GF-D8 (cell line): ENCODE results near the gene SMPDL3B.
"Not testable (repeated sequence)": the region's sequence is repeated elsewhere in the genome, so short reads cannot be mapped to it uniquely, and the experiment has no call there.

Experiments
- DNase-seq: peaks from one replicate; lab custom pipeline; 2025; lab: John Stamatoyannopoulos, UW

Gene SMPDL3B

DNA sequence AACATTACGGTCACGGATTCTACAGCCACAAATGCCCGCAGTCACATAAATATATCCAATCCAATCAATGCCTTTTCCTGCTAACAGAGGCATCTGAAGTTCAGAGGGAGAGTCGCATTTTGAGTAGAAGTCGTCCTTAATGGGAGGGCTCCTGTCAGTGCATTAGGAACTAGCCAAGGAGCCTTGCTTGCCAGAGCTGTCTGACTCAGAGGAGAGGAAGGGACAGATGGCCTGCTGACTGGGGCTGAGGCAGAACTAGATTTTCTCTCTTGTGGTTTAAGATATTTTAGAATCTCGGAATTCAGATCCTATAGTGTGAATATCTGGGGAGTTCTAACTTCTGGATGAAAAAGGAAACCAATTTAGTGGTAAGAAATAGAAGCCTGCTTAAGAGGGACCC is 35.6 kb downstream of the SMPDL3B start:
- DNase-seq = no peak

DNA sequence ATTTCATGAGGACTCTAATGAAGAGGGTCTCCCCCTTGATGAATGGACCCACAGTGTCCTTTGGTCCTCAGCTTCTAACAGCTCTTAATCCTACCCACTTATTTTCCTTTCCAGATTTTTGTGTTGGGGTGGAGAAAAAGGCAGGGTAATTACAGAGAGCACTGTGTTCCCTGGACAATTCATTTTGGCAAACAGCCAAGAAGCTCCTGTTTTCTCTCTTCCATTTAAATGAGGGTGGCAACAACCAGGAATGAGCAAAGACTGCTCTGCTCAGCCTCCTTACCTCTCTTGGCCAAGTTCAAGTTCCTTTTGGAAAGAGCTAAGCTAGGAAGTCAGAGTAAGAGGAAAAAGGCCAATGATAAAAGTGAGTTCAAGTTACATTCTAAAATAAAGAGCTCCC is 36.9 kb downstream of the SMPDL3B start:
- no peak for DNase-seq

DNA sequence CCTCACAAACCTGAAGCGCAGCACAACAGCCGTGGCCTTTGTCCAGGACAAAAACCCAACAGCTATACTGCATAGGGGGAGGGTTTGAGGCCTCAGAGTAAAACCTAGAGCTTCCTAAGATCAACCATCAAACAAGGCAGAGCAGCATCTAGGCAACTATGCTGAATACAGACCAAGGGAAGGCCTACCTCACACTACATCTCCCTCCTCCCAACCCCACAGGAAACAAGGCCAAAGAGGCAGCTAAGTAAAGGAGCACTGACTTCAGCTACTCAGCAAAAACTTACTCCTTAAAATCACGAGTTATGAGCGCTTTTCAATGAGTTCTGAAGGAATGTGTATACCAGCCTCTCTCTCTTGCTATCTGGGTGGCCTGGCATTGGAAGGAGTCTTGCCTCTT is 37.3 kb downstream of the SMPDL3B start:
- DNase-seq = no peak

DNA sequence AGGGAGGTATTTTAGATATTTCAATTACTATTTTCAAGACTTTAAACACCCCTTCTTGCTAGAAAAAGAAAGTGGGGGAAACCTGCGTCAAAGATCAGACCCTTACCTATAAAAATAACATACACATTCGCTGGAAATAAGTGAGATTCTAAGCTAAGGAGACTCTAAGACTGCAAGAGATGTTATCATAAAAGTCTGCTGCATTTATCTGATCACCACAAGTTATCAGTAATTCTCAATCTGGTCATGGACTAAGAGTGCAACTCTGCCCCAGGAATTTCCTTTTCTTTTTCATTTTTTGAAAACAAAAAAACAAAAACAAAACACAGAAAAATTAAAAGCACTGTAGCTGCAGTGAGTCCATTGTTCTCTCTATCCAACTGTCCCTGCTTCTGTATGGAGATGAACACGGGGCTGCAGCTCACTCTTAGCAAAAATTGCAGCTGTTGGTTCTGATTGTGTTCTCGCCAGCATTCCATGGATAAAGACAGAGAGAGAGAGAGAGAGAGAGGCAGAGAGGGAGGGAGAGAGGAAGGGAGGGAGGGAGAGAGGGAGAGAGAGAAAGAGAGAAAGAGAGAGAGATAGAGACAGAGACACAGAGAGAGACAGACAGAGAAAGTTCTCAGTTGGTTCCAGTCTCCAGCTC is 39.1 kb downstream of the SMPDL3B start:
- DNase-seq = no peak

DNA sequence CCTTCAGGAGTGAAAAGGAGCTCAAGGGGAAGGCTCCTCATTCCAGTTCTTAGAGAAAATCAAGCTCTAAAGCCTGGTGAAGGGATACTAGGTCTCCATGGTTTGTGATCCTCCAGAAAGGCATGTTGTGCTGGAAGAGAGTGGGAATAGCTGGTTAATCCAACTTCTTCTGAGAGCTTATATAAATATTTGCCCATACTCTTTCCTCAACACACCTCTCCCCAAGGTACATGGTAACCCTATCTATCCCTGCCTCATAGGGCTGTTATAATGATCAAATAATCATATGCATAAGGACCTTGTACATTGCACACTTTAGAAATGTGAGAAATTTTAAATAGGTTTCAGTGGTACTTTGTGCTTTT is 39.6 kb downstream of the SMPDL3B start:
- no peak for DNase-seq

DNA sequence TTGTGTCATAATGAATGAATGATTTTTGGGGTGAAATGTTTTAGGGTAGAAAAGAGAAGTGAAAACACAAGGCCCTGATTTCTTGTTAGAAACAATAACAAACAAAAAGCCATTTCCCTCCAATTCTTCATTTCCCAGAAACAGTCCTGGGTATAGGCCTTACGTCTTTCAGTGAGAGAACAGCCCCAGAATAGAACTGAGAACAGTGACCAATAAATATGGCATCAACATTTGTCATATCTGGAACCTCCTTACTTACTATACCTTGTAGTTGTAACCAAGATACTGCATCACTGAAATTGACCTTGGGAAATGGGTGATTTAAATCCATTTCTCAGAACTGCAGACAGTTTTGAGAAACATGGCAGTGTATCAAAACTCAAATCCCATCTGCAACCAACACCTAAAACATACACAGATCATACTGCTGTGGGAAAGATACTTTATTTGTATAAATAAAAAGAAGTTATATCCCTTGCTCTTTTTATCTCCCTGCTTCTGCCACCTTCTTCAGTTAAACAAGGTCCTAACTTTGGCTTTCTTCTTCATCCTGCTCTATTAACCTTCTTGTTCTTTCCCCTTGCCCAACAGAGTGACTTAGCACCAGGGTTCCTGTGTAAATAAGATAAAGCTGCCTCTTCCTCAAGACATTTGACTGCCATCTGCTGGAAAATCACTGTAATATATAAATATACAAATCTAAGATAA is 44.5 kb downstream of the SMPDL3B start:
- peak; percentile 82 for DNase-seq

DNA sequence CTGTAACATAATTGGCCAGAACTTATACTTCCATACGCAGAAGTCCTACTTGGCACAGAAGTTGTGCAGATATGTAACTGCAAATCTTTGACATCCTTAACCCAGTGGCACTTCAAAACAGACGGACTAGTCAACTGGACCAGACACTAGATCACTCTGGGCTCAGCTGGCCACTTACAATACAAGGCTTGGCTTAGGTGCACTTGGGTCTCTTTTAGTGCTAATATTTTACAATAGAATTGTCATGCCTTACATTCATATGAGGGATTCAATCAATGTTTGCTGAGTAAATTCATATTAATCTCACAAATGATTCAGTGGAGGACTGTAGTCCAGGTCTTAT is 45.0 kb downstream of the SMPDL3B start:
- no peak for DNase-seq

DNA sequence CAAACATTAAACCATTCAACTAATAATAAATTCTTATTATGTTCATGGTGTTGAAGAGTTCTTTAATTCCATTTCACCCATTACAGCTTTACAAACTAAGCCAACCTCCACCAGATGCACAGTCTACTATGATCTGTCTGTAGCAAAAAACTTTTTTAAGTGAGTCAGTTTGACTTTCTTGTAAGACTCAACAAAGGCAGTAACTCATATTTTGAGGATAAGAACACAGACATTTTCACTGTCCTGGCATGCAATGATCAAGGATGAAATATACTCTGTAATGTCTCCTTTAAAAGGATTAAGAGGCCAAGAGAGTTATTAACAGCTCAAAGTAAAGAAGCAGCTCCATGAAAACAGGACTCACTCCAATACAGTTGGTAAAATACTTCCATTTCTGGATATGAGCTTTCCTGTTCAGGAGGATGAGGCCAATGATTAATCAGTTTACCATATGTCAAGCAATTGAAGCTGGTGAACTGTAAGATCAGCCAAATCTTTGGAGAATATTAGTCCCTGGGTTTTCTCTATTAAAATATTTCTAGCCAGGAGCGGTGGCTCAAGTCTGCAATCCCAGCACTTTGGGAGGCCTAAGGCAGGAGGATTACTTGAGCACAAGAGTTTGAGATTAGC is 45.5 kb downstream of the SMPDL3B start:
- DNase-seq = no peak

DNA sequence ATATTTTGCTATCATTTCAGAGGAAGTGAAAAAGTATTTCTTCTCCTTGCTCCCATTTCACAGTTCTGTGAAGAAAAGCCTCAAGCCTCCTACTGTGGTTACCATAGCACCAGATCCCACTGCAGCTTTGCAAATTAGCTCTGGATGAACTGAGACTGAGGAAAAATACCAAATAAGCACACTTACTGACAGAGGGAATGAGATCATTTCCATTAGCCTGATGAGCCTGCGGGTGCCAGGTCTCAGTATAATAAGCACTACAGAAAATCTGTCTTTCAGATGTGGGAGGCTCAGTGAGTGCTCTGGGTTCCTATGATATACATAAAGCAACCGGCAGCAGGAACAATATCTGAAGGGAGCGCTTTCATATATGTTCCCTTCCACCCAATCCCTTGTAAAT is 46.3 kb downstream of the SMPDL3B start:
- DNase-seq = no peak

DNA sequence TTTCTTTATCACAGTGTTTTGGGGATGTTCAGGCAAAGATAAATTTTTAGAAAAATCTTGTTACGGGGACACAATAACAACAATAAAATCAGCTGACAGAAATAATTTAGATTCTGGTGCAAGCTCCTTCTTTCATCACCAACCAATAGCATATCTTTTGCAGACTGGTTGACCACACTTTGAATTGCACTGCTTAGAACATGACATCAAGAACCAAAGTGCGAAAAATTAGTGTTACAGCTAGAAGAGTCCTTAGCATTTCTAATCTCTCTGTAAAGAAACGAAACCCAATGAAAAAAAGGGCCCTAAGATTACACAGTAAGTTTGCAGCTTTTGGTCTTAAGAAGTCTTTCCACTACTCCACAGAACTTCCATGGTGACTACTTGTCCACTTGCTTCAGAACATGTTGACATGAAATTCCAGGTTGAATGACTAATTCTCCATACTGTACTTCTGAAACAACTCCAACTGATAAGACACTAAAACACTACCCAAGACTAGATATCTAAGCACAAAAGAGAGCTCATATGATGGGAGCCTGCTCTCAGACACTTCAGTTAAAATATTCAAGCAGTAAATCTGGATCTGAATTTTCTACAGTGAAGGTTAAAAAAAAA is 56.2 kb downstream of the SMPDL3B start:
- no peak for DNase-seq

DNA sequence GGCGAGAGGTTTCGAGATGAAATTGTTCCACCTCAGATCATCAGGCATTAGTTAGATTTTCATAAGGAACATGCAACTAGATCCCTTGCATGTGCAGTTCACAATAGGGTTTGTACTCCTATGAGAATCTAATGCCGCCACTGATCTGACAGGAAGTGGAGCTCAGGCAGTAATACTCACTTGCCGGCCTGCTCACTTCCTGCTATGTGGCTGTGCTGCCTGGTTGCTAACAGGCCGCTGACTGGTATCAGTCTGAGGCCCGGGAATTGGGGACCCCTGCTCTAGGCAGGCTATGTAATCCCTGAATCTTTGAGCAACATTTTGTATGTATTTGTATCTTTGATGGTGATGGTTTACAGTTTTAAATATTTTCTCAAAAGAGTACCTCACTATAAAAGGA is 57.5 kb downstream of the SMPDL3B start:
- DNase-seq = peak; percentile 33

DNA sequence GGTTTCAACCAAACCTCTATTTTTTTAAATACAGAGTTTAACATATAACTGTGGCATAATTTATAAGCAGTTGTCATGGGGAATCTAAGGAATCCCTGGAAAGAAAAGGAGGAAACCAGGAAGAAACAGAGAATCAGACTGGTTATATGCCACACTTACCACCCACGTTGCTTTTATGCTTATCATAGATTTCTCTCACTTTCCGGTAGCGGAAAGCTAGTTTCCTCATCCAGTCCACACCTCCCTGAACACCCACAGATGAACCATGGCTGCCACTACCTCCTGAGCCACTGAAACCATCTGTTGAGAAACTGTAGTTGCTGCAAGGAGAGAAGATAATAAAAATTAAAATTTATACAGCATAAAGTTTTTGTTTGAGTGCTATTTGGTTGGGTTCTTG is 58.4 kb downstream of the SMPDL3B start:
- DNase-seq = peak; percentile 83

DNA sequence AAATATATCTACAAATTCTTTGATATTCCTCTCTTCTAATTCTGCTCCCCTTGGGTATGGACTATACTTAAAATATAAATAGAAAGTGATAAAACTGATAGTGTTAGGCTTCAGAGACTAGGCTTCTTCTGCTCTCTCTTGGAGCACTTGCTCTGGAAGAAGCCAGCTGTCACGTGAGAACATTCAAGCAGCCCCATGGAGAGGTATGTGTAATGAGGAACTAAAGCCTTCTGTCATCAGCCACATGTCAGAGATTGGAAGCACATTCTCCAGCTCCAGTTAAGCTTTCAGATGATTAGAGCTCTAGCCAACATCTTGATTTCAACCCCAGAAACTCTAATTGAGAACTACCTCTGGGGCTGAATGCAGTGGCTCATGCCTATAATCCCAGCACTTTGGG is 59.3 kb downstream of the SMPDL3B start:
- DNase-seq = peak; percentile 82

DNA sequence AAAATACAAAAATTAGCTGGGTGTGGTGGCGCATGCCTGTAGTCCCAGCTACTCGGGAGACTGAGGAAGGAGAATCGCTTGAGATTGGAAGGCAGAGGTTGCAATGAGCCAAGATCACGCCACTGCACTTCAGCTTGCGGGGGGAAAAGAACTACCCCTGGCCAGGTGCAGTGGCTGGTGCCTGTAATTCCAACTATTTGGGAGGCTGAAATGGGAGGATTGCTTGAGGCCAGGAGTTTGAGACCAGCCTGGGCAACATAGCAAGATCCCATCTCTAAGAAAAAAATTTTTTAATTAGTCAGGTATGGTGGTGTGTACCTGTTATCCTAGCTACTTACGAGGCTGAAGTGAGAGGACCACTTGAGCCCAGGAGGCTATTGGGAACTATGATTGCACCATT is 59.7 kb downstream of the SMPDL3B start:
- not testable (repeated sequence) for DNase-seq

DNA sequence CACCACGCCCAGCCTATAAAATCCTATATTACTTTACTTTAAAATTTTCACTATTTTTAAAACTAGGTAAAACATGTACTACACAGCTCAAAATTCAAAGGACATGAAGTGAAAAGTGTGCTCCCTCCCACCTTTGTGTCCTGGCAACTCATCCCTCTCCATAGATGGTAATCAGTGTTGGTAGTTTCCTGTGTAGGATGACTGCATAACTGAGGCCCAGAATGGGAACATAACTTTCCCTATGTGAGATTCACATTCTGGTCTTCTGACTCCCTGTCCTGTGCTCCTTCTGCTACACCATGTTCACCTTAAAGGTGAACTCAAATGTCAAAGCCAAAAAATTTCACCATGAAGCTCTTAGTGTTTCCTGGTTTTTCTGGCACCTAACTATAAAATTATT is 64.3 kb downstream of the SMPDL3B start:
- no peak for DNase-seq

DNA sequence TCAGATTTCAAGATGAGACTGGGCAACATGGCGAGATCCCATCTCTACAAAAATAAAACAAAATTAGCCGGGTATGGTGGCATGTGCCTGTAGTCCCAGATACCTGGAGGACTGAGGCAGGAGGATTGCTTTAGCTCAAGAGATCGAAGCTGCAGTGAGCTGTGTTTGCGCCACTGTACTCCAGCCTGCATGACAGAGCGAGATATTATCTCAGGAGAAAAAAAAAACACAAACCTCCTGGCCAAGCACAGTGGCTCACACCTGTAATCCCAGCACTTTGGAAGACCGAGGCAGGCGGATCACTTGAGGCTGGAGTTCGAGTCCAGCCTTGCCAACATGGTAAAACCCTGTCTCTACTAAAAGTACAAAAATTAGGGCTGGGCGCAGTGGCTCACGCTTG is 67.8 kb downstream of the SMPDL3B start:
- no peak for DNase-seq

DNA sequence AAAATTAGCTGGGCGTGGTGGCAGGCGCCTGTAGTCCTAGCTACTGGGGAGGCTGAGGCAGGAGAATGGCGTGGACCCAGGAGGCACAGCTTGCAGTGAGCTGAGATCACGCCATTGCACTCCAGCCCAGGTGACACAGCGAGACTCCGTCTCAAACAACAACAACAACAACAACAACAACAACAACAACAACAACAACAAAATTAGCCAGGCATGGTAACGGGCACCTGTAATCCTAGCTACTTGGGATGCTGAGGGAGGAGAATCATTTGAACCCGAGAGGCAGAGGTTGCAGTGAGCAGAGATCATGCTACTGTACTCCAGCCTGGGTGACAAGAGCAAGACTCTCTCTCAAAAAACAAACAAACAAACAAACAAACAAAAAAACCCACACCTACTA is 68.3 kb downstream of the SMPDL3B start:
- DNase-seq = not testable (repeated sequence)
